ENCODE data around the gene MAGI2. TPM values are rescaled to one million over a fixed set of nuclear protein-coding genes. Genes with fewer than 3 reads are reported as not detected.

MAGI2 gene
- total RNA-seq, 4 donors from 2014 or later = 7.8 to 44.7 (median 21.1) TPM

DNA sequence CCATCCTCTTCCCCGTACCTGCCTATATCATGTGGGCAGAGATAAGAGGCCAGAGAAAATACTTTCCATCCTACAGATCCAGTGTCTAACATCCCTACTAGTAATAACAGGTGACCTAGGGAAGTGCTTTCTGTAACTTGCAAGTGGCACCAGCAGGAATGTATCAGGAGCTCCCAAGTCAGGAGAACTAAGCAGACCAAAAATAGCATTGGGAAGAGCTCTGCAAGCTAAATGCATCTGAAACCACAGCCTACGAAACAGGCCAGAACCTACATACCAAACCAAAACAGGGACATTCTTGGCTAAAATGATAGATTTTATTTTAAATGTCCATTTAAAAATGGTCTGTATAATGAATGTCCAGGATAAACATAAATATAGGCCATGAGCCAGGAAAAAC, 974.1 kb downstream of the MAGI2 start:
- Histone ChIP-seq H3K4me3 (no peak overlapping the region), H3K27ac (no peak overlapping the region), H3K9me3 (no peaks in the 10 kb centered on the region), H3K27me3 (no peaks in the 10 kb centered on the region), H3K4me1 (peaks cover 0 to 3% (median 0%) of the 10 kb centered on the region in 3 donors), H3K36me3 (no peaks in the 10 kb centered on the region)
- WGBS, 2 donors (ENCODE audit: low coverage in 1 of 2) = 50 to 63% methylated on average over 1 to 2 of the region's 2 CpGs
- TF ChIP-seq, protein P1, sequence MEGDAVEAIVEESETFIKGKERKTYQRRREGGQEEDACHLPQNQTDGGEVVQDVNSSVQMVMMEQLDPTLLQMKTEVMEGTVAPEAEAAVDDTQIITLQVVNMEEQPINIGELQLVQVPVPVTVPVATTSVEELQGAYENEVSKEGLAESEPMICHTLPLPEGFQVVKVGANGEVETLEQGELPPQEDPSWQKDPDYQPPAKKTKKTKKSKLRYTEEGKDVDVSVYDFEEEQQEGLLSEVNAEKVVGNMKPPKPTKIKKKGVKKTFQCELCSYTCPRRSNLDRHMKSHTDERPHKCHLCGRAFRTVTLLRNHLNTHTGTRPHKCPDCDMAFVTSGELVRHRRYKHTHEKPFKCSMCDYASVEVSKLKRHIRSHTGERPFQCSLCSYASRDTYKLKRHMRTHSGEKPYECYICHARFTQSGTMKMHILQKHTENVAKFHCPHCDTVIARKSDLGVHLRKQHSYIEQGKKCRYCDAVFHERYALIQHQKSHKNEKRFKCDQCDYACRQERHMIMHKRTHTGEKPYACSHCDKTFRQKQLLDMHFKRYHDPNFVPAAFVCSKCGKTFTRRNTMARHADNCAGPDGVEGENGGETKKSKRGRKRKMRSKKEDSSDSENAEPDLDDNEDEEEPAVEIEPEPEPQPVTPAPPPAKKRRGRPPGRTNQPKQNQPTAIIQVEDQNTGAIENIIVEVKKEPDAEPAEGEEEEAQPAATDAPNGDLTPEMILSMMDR (IDR thresholded peaks at IDR 0.05) = no peak
- TF ChIP-seq EP300 (IDR thresholded peaks at IDR 0.05) = no peak
- TF ChIP-seq POLR2A (IDR thresholded peaks at IDR 0.05) = no peak
- TF ChIP-seq POLR2AphosphoS5 (IDR thresholded peaks at IDR 0.05) = no peak
- ATAC-seq = no peak

DNA sequence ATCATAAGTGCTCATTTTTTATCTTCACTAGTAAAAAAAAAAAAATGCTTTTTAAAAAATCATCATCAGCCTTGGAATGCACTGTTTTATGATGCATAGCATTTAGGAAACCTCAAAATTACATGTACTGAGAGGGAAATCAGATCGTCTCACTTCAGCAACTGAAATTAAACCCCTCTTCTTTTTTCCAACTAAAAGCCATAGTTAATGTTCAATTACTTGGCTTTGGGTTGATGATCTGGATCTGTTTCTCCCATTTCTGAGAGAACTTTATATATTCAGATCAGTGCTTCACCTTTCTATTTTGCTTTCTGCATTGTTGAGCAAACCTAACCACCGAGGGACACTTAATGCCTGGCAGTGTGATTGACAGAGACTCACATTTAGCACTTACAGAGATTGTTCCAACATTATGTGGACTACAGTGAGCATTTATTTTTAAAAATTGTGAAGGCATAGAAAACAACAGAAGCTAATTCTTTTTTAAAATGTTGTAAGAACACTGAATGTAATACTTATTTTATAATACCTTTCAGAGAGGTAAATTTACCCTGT, 976.5 kb downstream of the MAGI2 start:
- Histone ChIP-seq H3K9me3 (no peaks in the 10 kb centered on the region), H3K4me3 (no peak overlapping the region), H3K27me3 (no peaks in the 10 kb centered on the region), H3K4me1 (peaks cover 0 to 3% (median 0%) of the 10 kb centered on the region in 3 donors), H3K36me3 (no peaks in the 10 kb centered on the region), H3K27ac (no peak overlapping the region)
- TF ChIP-seq POLR2A (IDR thresholded peaks at IDR 0.05) (no peak), EP300 (IDR thresholded peaks at IDR 0.05) (no peak), POLR2AphosphoS5 (IDR thresholded peaks at IDR 0.05) (no peak)
- TF ChIP-seq, protein P1 (IDR thresholded peaks at IDR 0.05) = no peak
- whole genome bisulfite sequencing, 2 donors (ENCODE audit: low coverage in 1 of 2) = 81 to 83% methylated on average over 2 of the region's 2 CpGs
- ATAC-seq = no peak

DNA sequence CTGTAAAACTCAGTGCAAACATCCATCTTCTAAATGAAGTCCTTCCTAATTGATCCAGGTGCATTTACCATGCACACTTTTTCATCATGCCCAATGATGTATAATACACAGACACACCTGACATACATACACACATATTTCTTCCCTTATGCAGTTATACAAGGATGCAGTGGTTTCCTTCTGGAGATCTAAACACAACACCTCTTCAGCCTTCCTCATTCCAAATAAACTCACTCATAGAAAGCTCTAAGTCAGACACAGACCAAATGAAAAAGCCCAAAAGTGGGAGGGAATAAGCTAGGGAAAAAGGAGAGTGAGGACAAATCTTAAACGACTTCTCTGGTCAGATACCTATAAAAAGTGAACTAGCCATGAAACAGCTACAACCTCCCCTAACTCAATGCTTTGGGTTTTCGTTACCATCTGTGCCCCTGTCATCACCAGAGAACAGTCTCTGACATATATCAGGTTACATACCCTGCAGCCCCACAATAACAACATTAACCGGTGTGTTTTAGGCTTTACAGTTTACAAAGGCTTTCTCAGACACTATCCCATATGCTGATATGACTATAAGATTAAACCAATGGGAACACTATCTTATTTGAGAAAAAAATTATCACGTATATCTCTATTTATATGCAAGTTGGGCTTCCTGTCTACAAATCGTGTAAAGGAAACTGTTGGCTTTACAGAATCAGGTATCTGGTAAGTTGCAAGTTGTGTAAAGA, 979.7 kb downstream of the MAGI2 start:
- H3K4me3 ChIP-seq = no peak overlapping the region
- no peak overlapping the region for H3K27ac ChIP-seq
- no peaks in the 10 kb centered on the region for H3K4me1 ChIP-seq
- WGBS, 2 donors (ENCODE audit: low coverage in 1 of 2) = 60 to 80% methylated on average over 5 of the region's 5 CpGs
- no peak for ATAC-seq
- no peaks in the 10 kb centered on the region for H3K36me3 ChIP-seq
- no peaks in the 10 kb centered on the region for H3K27me3 ChIP-seq
- H3K9me3 ChIP-seq = no peaks in the 10 kb centered on the region
- TF ChIP-seq, protein P1 (IDR thresholded peaks at IDR 0.05) = no peak
- TF ChIP-seq POLR2AphosphoS5 (IDR thresholded peaks at IDR 0.05) = no peak
- no peak for TF ChIP-seq EP300 (IDR thresholded peaks at IDR 0.05)
- TF ChIP-seq POLR2A (IDR thresholded peaks at IDR 0.05) = no peak

DNA sequence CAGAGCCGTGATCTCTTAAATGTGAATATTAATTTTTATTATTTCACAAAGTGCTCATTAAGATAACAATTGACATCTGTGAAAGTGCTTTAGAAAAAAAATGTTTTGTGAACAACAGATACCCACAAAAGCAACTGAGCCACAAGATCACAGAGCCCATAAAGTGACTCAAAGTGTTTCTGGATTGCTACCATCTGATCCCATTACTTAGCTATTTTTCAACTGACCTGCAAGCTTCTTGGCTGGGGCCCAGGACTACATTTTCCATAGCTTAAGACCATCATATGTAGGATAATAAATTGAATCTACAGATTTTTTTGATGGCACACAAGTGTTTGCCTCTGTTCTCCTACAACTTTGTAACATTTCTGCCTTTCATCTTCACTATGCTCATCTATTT, 980.4 kb downstream of the MAGI2 start:
- Histone ChIP-seq H3K27me3 (no peaks in the 10 kb centered on the region), H3K27ac (no peak overlapping the region), H3K4me1 (no peaks in the 10 kb centered on the region), H3K36me3 (no peaks in the 10 kb centered on the region), H3K9me3 (no peaks in the 10 kb centered on the region), H3K4me3 (no peak overlapping the region)
- no peak for ATAC-seq
- WGBS, 2 donors (ENCODE audit: low coverage in 1 of 2) = 73 to 100% methylated on average over 1 of the region's 1 CpG
- no peak for TF ChIP-seq POLR2A (IDR thresholded peaks at IDR 0.05)
- TF ChIP-seq, protein P1 (IDR thresholded peaks at IDR 0.05) = no peak
- TF ChIP-seq EP300 (IDR thresholded peaks at IDR 0.05) = no peak
- TF ChIP-seq POLR2AphosphoS5 (IDR thresholded peaks at IDR 0.05) = no peak

DNA sequence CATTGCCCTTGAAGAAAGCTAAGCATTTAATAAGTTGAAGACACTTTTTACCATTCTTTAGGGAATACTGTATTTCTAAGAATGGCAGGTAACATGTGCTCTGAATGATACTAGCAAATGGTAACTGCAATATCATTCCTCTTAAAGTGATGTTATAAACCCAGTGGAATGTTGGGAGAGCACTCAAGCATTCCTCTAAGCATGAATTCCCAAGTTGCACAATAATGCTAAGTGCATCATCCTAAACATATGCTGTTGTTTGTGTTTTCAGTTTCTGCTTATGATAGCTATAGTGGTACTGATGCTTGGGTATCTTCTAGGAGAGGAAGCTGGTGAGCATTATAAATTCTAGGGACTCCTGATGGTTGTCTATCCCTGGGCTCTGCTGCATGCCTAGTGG, 980.9 kb downstream of the MAGI2 start:
- no peak overlapping the region for H3K4me3 ChIP-seq
- no peaks in the 10 kb centered on the region for H3K4me1 ChIP-seq
- no peak for TF ChIP-seq EP300 (IDR thresholded peaks at IDR 0.05)
- TF ChIP-seq, protein P1 (IDR thresholded peaks at IDR 0.05) = no peak
- no peak for TF ChIP-seq POLR2AphosphoS5 (IDR thresholded peaks at IDR 0.05)
- TF ChIP-seq POLR2A (IDR thresholded peaks at IDR 0.05) = no peak
- H3K27ac ChIP-seq = no peak overlapping the region
- no peaks in the 10 kb centered on the region for H3K36me3 ChIP-seq
- no peaks in the 10 kb centered on the region for H3K27me3 ChIP-seq
- no peaks in the 10 kb centered on the region for H3K9me3 ChIP-seq
- ATAC-seq = no peak
